Heart left ventricle (tissue), 13 donors: ENCODE measurements around the gene NFASC.

Source experiments
- CTCF ChIP-seq, 12 donors: fragments of 200-600 bp; sonication (generic) in 4 of 12; IDR thresholded peaks; one replicate each; pipeline versions ENCODE4 v1.5.0 to v1.8.0; 2018 to 2022; ENCODE audit warnings: antibody characterized with exemption in 12 of 12, mild to moderate bottlenecking in 5 of 12
- POLR2A ChIP-seq, 2 donors: fragments of 450-650 bp; IDR thresholded peaks; one replicate each; pipeline ENCODE4 v1.6.1; 2017; ENCODE audit warnings: antibody characterized with exemption in 2 of 2, mild to moderate bottlenecking in 2 of 2, moderate library complexity in 2 of 2
- donor health status: ischemic (EF 13 %, LVEDD 7.1; RV severe dilation, severe dysfunction).
- donor health status: DM: no; HTN: yes; CAD: no.
- donor health status: DM: no; HTN: no; CAD: no.
- donor health status: ischemic (EF 25% LVEDD 6.9; RV normal size, moderate dysfunction).
- donor health status: ischemic (EF 25% LVEDD 5.7; RV mildly dilated, moderate dysfunction).
- donor health status: ischemic (EF 35%, LVEDD 5.7; RV mildly dilated, moderate dysfunction).
- donor health status: nonischemic (EF 11% LVEDD 7.7; RV severe dilation, severe dysfunction).
- donor health status: DM: yes; HTN: yes; CAD: no.
- donor health status: PGD.
- donor health status: ischemic (EF 29% LVEDD 5.4; RV normal size, mild dysfunction).
- donor health status: nonischemic (EF 23%, LVEDD 6.1; RV moderate dilation, normal function).

GRCh38 chr1:205013683-205014367 is 143.2 kb downstream of the NFASC start:
- TF ChIP-seq CTCF (IDR thresholded peaks at IDR 0.05), result no peak
- TF ChIP-seq POLR2A (IDR thresholded peaks at IDR 0.05), result no peak
